T follicular helper cell (primary cell): ENCODE measurements around the gene TESK2.

Experiments
- DNase-seq: peaks from one replicate; pipeline ENCODE4 v3.0.0-alpha.2; 2020; ENCODE audit warnings: low read depth

TESK2 gene

GRCh38 chr1:45337630-45338325, 153.2 kb downstream of the TESK2 start:
- DNase-seq: no peak

- no peak for DNase-seq
These were observed 155.1 kb downstream of the TESK2 start for GRCh38 chr1:45335855-45336324.

GRCh38 chr1:45334308-45335245, 156.4 kb downstream of the TESK2 start:
- no peak for DNase-seq

GRCh38 chr1:45332346-45332720, 158.6 kb downstream of the TESK2 start:
- DNase-seq: no peak

GRCh38 chr1:45331436-45332345, 159.3 kb downstream of the TESK2 start:
- no peak for DNase-seq

GRCh38 chr1:45329445-45329844, 161.5 kb downstream of the TESK2 start:
- no peak for DNase-seq

GRCh38 chr1:45328680-45329079, 162.3 kb downstream of the TESK2 start:
- DNase-seq: no peak

GRCh38 chr1:45327644-45328515, 163.1 kb downstream of the TESK2 start:
- DNase-seq: no peak

- peak; percentile 36 for DNase-seq
These were observed 164.0 kb downstream of the TESK2 start, which contains the start of gene HPDL for GRCh38 chr1:45326627-45327623. Gene HPDL (plus strand): TSS chr1:45326895. CDS start chr1:45327149, 254 bp downstream.

- DNase-seq: no peak
These were observed 165.0 kb downstream of the TESK2 start for GRCh38 chr1:45325851-45326506.

- no peak for DNase-seq
These were observed 168.4 kb downstream of the TESK2 start for GRCh38 chr1:45322486-45323040.

- no peak for DNase-seq
These were observed 169.5 kb downstream of the TESK2 start for GRCh38 chr1:45321444-45321843.

GRCh38 chr1:45319761-45320160, 171.2 kb downstream of the TESK2 start:
- no peak for DNase-seq

GRCh38 chr1:45317166-45317565, 173.8 kb downstream of the TESK2 start:
- no peak for DNase-seq

GRCh38 chr1:45314266-45314665, 176.7 kb downstream of the TESK2 start:
- no peak for DNase-seq

- no peak for DNase-seq
These were observed 184.1 kb downstream of the TESK2 start for GRCh38 chr1:45306905-45307304.

- DNase-seq: no peak
These were observed 184.6 kb downstream of the TESK2 start for GRCh38 chr1:45306319-45306718.

GRCh38 chr1:45305231-45305630, 185.7 kb downstream of the TESK2 start:
- DNase-seq: no peak
